ENCODE results near the gene ZNF213.

- TF ChIP-seq, protein P1, sequence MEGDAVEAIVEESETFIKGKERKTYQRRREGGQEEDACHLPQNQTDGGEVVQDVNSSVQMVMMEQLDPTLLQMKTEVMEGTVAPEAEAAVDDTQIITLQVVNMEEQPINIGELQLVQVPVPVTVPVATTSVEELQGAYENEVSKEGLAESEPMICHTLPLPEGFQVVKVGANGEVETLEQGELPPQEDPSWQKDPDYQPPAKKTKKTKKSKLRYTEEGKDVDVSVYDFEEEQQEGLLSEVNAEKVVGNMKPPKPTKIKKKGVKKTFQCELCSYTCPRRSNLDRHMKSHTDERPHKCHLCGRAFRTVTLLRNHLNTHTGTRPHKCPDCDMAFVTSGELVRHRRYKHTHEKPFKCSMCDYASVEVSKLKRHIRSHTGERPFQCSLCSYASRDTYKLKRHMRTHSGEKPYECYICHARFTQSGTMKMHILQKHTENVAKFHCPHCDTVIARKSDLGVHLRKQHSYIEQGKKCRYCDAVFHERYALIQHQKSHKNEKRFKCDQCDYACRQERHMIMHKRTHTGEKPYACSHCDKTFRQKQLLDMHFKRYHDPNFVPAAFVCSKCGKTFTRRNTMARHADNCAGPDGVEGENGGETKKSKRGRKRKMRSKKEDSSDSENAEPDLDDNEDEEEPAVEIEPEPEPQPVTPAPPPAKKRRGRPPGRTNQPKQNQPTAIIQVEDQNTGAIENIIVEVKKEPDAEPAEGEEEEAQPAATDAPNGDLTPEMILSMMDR (conservative IDR thresholded peaks at IDR 0.05) = no peak
- TF ChIP-seq EZH2 (IDR thresholded peaks at IDR 0.05; ENCODE audit: low read depth) = no peak
These were observed 20.9 kb upstream of the ZNF213 start for GRCh38 chr16:3113765-3114479.
